CD14-positive monocyte (primary cell): ENCODE results near the gene SERPINA1. TPM values are rescaled to one million over a fixed set of nuclear protein-coding genes. Genes with fewer than 3 reads are reported as not detected.

Experiments
- DNase-seq, 3 donors: peaks; one replicate each; pipeline ENCODE4 v3.0.0-alpha.2; 2011 to 2022
- H2AFZ ChIP-seq: 2 replicates; pipeline ENCODE4 v1.6.0; 2012; ENCODE audit warnings: mild to moderate bottlenecking, low read depth, low read length, inconsistent platforms; ENCODE audit not compliant: insufficient read depth, poor library complexity, severe bottlenecking
- H3K27ac ChIP-seq, 2 donors: 1 replicate in 1 of 2; 2 replicates in 1 of 2; pipeline ENCODE4 v1.5.1; 2012 to 2013; ENCODE audit warnings: low read length in 2 of 2, control low read depth in 1 of 2, inconsistent platforms in 1 of 2, low read depth in 1 of 2, mild to moderate bottlenecking in 1 of 2
- H3K27me3 ChIP-seq, 2 donors: one replicate each; pipeline versions ENCODE4 v1.6.0 to v1.6.1; 2011 to 2013; ENCODE audit warnings: low read length in 2 of 2; ENCODE audit not compliant: control insufficient read depth in 2 of 2, insufficient read depth in 2 of 2
- H3K36me3 ChIP-seq, 2 donors: replicated peaks in 1 of 2; 1 replicate in 1 of 2; 2 replicates in 1 of 2; pipeline versions ENCODE4 v1.5.1 to v1.6.1; 2012 to 2013; ENCODE audit warnings: low read length in 2 of 2, control low read depth in 1 of 2, inconsistent platforms in 1 of 2, mild to moderate bottlenecking in 1 of 2; ENCODE audit not compliant: insufficient read depth in 2 of 2, control insufficient read depth in 1 of 2
- H3K4me1 ChIP-seq, 2 donors: 1 replicate in 1 of 2; 2 replicates in 1 of 2; pipeline versions ENCODE4 v1.5.1 to v1.6.1; 2012 to 2013; ENCODE audit warnings: low read length in 2 of 2, control low read depth in 1 of 2, inconsistent platforms in 1 of 2, mild to moderate bottlenecking in 1 of 2, moderate library complexity in 1 of 2; ENCODE audit not compliant: insufficient read depth in 2 of 2, control insufficient read depth in 1 of 2
- H3K4me2 ChIP-seq: replicated peaks from 2 replicates; pipeline ENCODE3; 2012; ENCODE audit warnings: low read length, moderate library complexity, mild to moderate bottlenecking; ENCODE audit not compliant: poor library complexity, severe bottlenecking; ENCODE audit errors: extremely low read depth
- H3K4me3 ChIP-seq, 3 experiments: fragments of 200-600 bp in 1 of 3; sonication (generic) in 1 of 3; replicated peaks in 1 of 3; 1 replicate in 2 of 3; 2 replicates in 1 of 3; pipeline ENCODE4 v1.5.1; 2011 to 2013; ENCODE audit warnings: low read length in 3 of 3, mild to moderate bottlenecking in 3 of 3, control low read depth in 2 of 3, low read depth in 2 of 3, inconsistent platforms in 1 of 3, moderate library complexity in 1 of 3
- H3K79me2 ChIP-seq: 2 replicates; pipeline ENCODE4 v1.6.0; 2012; ENCODE audit warnings: mild to moderate bottlenecking, control low read depth, inconsistent platforms, low read length, moderate library complexity; ENCODE audit not compliant: insufficient read depth
- H3K9ac ChIP-seq: 2 replicates; pipeline ENCODE4 v1.6.0; 2017; ENCODE audit warnings: low read length, mild to moderate bottlenecking; ENCODE audit not compliant: insufficient read depth, poor library complexity, severe bottlenecking
- H3K9me3 ChIP-seq, 2 donors: replicated peaks in 1 of 2; 1 replicate in 1 of 2; 2 replicates in 1 of 2; pipeline versions ENCODE4 v1.5.1 to v1.6.1; 2012 to 2013; ENCODE audit warnings: low read length in 2 of 2, control low read depth in 1 of 2; ENCODE audit not compliant: control insufficient read depth in 1 of 2, insufficient read depth in 1 of 2
- H4K20me1 ChIP-seq: 2 replicates; pipeline ENCODE4 v1.6.0; 2012; ENCODE audit warnings: mild to moderate bottlenecking, low read length, control low read depth, moderate library complexity; ENCODE audit not compliant: insufficient read depth
- H3K27ac Mint-ChIP-seq, 7 donors: one replicate each; pipeline ENCODE4 v1.8.0; 2020; ENCODE audit warnings: mild to moderate bottlenecking in 7 of 7, mixed read lengths in 7 of 7, moderate library complexity in 6 of 7, inconsistent platforms in 2 of 7
- H3K27me3 Mint-ChIP-seq, 3 donors: one replicate each; pipeline ENCODE4 v1.8.0; 2021 to 2022; ENCODE audit warnings: low read depth in 3 of 3, mild to moderate bottlenecking in 3 of 3, mixed read lengths in 3 of 3, moderate library complexity in 3 of 3, inconsistent platforms in 1 of 3
- H3K36me3 Mint-ChIP-seq, 2 donors: one replicate each; pipeline ENCODE4 v1.8.0; 2020; ENCODE audit warnings: mixed read lengths in 2 of 2, inconsistent platforms in 1 of 2, mild to moderate bottlenecking in 1 of 2
- H3K4me1 Mint-ChIP-seq: one replicate; pipeline ENCODE4 v1.8.0; 2020; ENCODE audit warnings: mild to moderate bottlenecking, mixed read lengths
- H3K4me3 Mint-ChIP-seq, 2 donors: one replicate each; pipeline ENCODE4 v1.8.0; 2020; ENCODE audit warnings: mild to moderate bottlenecking in 2 of 2, mixed read lengths in 2 of 2, moderate library complexity in 1 of 2
- H3K9me3 Mint-ChIP-seq, 7 donors: one replicate each; pipeline ENCODE4 v1.8.0; 2020 to 2022; ENCODE audit warnings: mixed read lengths in 7 of 7, mild to moderate bottlenecking in 6 of 7, moderate library complexity in 6 of 7, inconsistent platforms in 2 of 7
- WGBS: methylation state at CpG from one replicate; pipeline ENCODE4 v1.1.5; 2013; ENCODE audit warnings: missing lambda C conversion rate; ENCODE audit not compliant: insufficient coverage; 5-methylcytosine and 5-hydroxymethylcytosine counted together
- intact Hi-C, 2 donors: fragments of 100-400 bp; cut with micrococcal nuclease; formaldehyde crosslinking; loops; one replicate each; pipeline versions ENCODE4 v1.15.0 to v1.15.1; 2023
- polyA plus RNA-seq, 3 donors: library from polyadenylated mRNA; depleted of rRNA in 1 of 3; unstranded in 2 of 3; stranded (reverse) in 1 of 3; fragments of 300-500 nt in 2 of 3; fragments of >200 nt in 1 of 3; fragmentation: Illumina TruSeq in 2 of 3; gene quantifications; 1 replicate in 2 of 3; 2 replicates in 1 of 3; pipeline ENCODE4 v1.2.3, GENCODE V29; 2012 to 2021
- TF ChIP-seq, protein P1 (sequence below): fragments of 200-600 bp; IDR thresholded peaks from one replicate; pipeline ENCODE4 v1.8.0; 2022; ENCODE audit warnings: antibody characterized with exemption, mild to moderate bottlenecking

Gene SERPINA1
- polyA plus RNA-seq, 3 donors: 1,278 to 2,075 (median 2,042) TPM

DNA sequence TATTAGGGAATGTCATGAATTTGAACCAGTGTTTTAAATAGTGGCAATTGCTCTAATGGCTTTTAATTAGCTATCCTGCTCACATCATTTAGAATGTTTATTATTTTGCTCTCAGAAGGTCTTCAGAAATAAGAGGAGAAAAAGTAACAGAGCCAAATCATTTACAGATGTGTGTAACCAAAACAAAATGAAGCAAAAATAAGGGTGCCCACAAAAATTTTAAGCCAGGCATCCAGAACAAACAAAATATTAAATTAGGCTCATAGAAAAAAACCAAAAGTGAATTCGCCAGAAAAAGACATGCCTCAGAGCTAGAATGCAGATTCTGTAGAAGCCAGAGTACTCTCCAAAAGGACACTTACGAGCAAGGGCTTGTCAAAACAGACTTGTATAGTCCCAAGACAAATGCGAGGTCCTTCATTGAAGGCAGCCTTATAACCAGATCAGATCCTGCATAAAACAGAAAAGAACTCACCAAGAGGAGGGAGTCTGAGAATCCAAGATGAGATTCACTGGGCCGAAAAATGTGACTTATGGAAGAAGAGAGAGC is 20.2 kb upstream of the SERPINA1 start:
- Mint-ChIP-seq H3K27ac (no peak overlapping the region), H3K9me3 (peaks cover 0 to 8% (median 6%) of the 10 kb centered on the region in 7 donors), H3K4me3 (no peak overlapping the region), H3K36me3 (peaks cover 0 to 4% of the 10 kb centered on the region in 2 donors), H3K27me3 (peaks cover 3 to 4% (median 3%) of the 10 kb centered on the region in 3 donors), H3K4me1 (peaks cover 18% of the 10 kb centered on the region)
- no peak overlapping the region for H2AFZ ChIP-seq
- no peak overlapping the region for H3K9ac ChIP-seq
- WGBS: 100% methylated on average over 1 of the region's 4 CpGs
- no peaks in the 10 kb centered on the region for H4K20me1 ChIP-seq
- no peak overlapping the region for H3K4me2 ChIP-seq
- H3K4me1 ChIP-seq: peaks cover 31 to 44% of the 10 kb centered on the region in 2 donors
- H3K36me3 ChIP-seq: no peaks in the 10 kb centered on the region
- H3K79me2 ChIP-seq: no peaks in the 10 kb centered on the region
- H3K9me3 ChIP-seq: no peaks in the 10 kb centered on the region
- no peak overlapping the region for H3K4me3 ChIP-seq
- peaks cover 0 to 7% of the 10 kb centered on the region in 2 donors for H3K27me3 ChIP-seq
- intact Hi-C loops: no loop called here
- no peak overlapping the region for H3K27ac ChIP-seq
- DNase-seq: no peak
- TF ChIP-seq, protein P1, sequence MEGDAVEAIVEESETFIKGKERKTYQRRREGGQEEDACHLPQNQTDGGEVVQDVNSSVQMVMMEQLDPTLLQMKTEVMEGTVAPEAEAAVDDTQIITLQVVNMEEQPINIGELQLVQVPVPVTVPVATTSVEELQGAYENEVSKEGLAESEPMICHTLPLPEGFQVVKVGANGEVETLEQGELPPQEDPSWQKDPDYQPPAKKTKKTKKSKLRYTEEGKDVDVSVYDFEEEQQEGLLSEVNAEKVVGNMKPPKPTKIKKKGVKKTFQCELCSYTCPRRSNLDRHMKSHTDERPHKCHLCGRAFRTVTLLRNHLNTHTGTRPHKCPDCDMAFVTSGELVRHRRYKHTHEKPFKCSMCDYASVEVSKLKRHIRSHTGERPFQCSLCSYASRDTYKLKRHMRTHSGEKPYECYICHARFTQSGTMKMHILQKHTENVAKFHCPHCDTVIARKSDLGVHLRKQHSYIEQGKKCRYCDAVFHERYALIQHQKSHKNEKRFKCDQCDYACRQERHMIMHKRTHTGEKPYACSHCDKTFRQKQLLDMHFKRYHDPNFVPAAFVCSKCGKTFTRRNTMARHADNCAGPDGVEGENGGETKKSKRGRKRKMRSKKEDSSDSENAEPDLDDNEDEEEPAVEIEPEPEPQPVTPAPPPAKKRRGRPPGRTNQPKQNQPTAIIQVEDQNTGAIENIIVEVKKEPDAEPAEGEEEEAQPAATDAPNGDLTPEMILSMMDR: no peak

DNA sequence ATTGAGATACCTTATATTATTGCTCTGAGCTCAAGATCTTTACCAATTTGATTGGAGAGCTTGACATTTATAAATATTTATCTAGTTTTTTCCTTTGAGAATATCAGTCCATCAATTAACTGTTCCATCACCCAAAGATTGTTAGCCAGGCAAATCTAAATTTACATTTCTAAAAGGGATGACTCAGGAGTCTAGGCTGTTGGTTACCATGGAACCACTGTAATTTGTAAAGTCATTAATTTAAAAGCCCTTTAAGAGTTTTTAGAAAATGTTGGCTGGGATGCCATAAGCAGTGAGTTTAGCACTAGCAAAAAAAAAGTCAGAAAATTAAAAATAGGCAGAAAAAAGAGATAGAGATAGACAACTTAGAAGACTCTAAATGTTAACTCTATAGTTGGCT is 19.5 kb upstream of the SERPINA1 start:
- Histone ChIP-seq H3K27me3 (peaks cover 0 to 2% of the 10 kb centered on the region in 2 donors), H4K20me1 (no peaks in the 10 kb centered on the region), H2AFZ (no peak overlapping the region), H3K27ac (no peak overlapping the region), H3K9ac (no peak overlapping the region), H3K36me3 (no peaks in the 10 kb centered on the region), H3K4me2 (no peak overlapping the region), H3K79me2 (no peaks in the 10 kb centered on the region), H3K4me1 (peaks cover 38 to 51% of the 10 kb centered on the region in 2 donors), H3K4me3 (no peak overlapping the region), H3K9me3 (no peaks in the 10 kb centered on the region)
- Mint-ChIP-seq H3K4me1 (peaks cover 18% of the 10 kb centered on the region), H3K27ac (no peak overlapping the region), H3K27me3 (peaks cover 3 to 4% (median 3%) of the 10 kb centered on the region in 3 donors), H3K4me3 (no peak overlapping the region), H3K9me3 (peaks cover 0 to 8% (median 6%) of the 10 kb centered on the region in 7 donors), H3K36me3 (peaks cover 0 to 4% of the 10 kb centered on the region in 2 donors)
- DNase-seq: no peak
- TF ChIP-seq, protein P1: no peak
- intact Hi-C loops: no loop called here
